GM10266 (cell line): ENCODE measurements around the gene RPS29.

Experiments used
- DNase-seq: peaks from one replicate; pipeline ENCODE4 v3.0.0; 2012; ENCODE audit errors: extremely low spot score
- TF ChIP-seq, protein P1 (sequence below): IDR thresholded peaks from 2 replicates; pipeline ENCODE4 v1.5.1; 2012; ENCODE audit warnings: mild to moderate bottlenecking, low read depth; ENCODE audit not compliant: control insufficient read depth, insufficient read depth; ENCODE audit errors: missing control alignments

Gene RPS29

DNA sequence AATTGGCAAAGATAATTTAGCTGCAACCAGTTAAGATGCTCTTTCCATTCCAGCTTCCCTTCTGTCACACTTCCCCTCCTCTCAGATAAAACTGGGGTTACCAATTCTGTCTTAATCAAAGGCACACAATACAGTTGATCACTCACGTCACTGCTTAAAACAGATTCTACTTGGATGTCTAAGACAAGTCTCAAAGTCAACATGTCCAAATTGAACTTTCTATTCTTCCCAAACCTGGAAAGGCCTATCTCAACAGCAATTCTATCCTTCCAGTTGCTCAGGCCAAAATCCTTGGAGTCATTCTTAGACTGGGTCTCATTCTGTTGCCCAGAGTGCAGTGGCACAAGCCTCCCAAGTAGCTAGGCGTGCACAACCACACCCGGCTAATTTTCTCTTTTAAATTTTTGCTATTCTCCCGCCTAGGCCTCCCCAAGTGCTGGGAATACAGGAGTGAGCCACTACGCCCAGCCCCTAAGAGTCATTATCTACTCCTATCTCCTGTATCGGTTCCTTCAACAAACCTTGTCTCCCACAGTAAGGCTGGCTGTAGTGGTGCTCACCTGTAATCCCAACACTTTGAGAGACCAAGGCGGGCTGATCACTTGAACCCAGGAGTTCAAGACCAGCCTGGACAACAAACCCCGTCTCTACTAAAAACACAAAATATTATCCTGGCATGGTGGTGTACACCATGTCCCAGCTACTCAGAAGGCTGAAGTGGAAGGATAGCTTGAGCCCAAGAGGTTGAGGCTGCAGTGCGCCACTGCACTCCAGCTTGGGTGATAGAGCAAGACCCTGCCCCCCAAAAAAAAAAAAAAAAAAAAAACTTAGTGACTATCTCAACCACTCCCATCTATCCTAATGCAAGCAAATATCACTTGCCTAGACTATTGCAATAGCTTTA is 4.7 kb downstream of the RPS29 start:
- TF ChIP-seq, protein P1, sequence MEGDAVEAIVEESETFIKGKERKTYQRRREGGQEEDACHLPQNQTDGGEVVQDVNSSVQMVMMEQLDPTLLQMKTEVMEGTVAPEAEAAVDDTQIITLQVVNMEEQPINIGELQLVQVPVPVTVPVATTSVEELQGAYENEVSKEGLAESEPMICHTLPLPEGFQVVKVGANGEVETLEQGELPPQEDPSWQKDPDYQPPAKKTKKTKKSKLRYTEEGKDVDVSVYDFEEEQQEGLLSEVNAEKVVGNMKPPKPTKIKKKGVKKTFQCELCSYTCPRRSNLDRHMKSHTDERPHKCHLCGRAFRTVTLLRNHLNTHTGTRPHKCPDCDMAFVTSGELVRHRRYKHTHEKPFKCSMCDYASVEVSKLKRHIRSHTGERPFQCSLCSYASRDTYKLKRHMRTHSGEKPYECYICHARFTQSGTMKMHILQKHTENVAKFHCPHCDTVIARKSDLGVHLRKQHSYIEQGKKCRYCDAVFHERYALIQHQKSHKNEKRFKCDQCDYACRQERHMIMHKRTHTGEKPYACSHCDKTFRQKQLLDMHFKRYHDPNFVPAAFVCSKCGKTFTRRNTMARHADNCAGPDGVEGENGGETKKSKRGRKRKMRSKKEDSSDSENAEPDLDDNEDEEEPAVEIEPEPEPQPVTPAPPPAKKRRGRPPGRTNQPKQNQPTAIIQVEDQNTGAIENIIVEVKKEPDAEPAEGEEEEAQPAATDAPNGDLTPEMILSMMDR = no peak
- no peak for DNase-seq

- TF ChIP-seq, protein P1 = no peak
- DNase-seq = no peak
Measured at GRCh38 chr14:49579841-49580240, 6.3 kb downstream of the RPS29 start.

- TF ChIP-seq, protein P1 = no peak
- DNase-seq = no peak
Measured at GRCh38 chr14:49578141-49578540, 8.0 kb downstream of the RPS29 start.

DNA sequence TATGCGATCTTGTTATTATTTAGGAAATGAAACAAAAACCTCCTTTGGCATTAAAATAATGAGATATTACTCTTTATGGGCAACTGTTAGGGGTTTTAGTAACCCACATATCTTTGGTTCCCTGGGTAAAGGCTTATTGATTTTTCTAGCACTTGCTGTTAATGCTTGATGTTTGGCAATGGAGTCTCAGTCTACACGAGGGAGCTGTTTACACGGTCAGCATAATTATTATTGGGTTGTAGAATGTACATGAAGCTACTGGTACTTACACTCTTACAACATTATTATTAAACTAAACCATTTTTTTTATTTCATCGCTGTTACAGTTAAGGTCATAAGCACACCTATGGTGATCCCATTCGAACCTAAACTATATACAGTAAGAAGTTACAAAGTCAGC is 12.1 kb downstream of the RPS29 start:
- no peak for DNase-seq
- TF ChIP-seq, protein P1 = no peak

DNA sequence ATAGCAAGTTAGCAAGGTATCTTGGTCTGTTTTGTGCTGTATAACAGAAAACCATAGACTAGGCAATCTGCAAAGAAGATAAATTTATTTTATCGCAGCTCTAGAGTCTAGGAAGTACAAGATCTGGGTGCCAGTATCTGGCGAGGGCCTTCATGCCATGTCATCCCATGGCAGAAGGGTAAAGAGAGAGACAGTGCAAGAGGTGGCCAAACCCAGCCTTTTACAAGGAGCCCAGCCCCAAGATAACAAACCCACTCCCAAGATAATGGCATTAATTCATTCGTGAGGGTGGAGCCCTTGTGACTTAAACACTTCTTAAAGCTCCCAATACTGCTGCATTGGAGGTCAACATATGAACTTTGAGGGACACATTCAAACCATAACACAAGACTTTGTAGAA is 16.9 kb downstream of the RPS29 start:
- TF ChIP-seq, protein P1 = no peak
- DNase-seq = no peak

DNA sequence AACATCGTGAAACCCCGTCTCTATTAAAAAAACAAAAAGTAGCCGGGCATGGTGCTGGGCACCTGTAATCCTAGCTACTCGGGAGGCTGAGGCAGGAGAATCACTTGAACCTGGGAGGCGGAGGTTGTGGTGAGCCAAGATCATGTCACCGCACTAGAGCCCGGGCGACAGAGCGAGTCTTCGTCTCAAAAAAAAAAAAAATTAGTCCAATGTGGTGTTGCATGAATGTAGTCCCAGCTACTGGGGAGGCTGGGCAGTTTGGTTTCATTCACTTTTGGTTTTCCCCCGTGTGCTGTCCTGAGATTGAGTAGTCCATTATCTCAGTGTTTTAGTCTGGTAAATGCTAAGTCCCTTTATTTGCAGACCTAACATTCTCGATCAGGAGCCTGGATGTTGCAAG is 19.5 kb downstream of the RPS29 start:
- DNase-seq = no peak
- TF ChIP-seq, protein P1 = no peak
